CD4-positive, alpha-beta T cell (primary cell): ENCODE data around the gene SCAANT1. TPM values are rescaled to one million over a fixed set of nuclear protein-coding genes. Genes with fewer than 3 reads are reported as not detected.

Experiments used
- ATAC-seq: fragments of 200-7000 bp; cut with Tn5 transposase; one replicate; pipeline ENCODE4 v1.10.0; 2022; ENCODE audit warnings: mild to moderate bottlenecking; ENCODE audit not compliant: poor library complexity
- CTCF ChIA-PET: fragments of 350-600 bp; sonication (Branson Sonifier 250); formaldehyde crosslinking; loops from one replicate; lab custom pipeline; 2021; ENCODE audit warnings: antibody characterized with exemption, inconsistent platforms; lab: Charles Lee
- POLR2A ChIA-PET: fragments of 350-600 bp; sonication (Branson Sonifier 250); formaldehyde crosslinking; loops from one replicate; lab custom pipeline; 2021; ENCODE audit warnings: antibody characterized with exemption, inconsistent platforms; lab: Charles Lee
- DNase-seq, 14 experiments: peaks; one replicate each; pipeline ENCODE4 v3.0.0-alpha.2; 2013 to 2020; ENCODE audit warnings: mixed read lengths in 2 of 14
- H3K27ac ChIP-seq, 2 donors: one replicate each; pipeline versions ENCODE4 v1.5.1 to v1.7.0; 2013; ENCODE audit warnings: low read length in 2 of 2, low read depth in 1 of 2, mild to moderate bottlenecking in 1 of 2
- H3K27me3 ChIP-seq, 2 experiments: 1 replicate in 1 of 2; 2 replicates in 1 of 2; pipeline versions ENCODE4 v1.6.1 to v1.7.0; 2013; ENCODE audit warnings: low read length in 2 of 2, control low read depth in 1 of 2, mild to moderate bottlenecking in 1 of 2, moderate library complexity in 1 of 2; ENCODE audit not compliant: insufficient read depth in 2 of 2, control insufficient read depth in 1 of 2
- H3K36me3 ChIP-seq: one replicate; pipeline ENCODE4 v1.6.1; 2013; ENCODE audit warnings: low read length, control low read depth; ENCODE audit not compliant: insufficient read depth
- H3K4me1 ChIP-seq: one replicate; pipeline ENCODE4 v1.6.1; 2013; ENCODE audit warnings: low read length, control low read depth; ENCODE audit not compliant: insufficient read depth
- H3K4me3 ChIP-seq: one replicate; pipeline ENCODE4 v1.5.1; 2013; ENCODE audit warnings: mild to moderate bottlenecking, low read length, moderate library complexity
- H3K9me3 ChIP-seq, 2 experiments: 1 replicate in 1 of 2; 2 replicates in 1 of 2; pipeline versions ENCODE4 v1.6.1 to v1.7.0; 2013; ENCODE audit warnings: low read length in 2 of 2, mild to moderate bottlenecking in 2 of 2, control low read depth in 1 of 2, moderate library complexity in 1 of 2; ENCODE audit not compliant: control insufficient read depth in 1 of 2, insufficient read depth in 1 of 2
- H3K27ac Mint-ChIP-seq: one replicate; pipeline ENCODE4 v1.8.0; 2020; ENCODE audit warnings: mixed read lengths
- H3K27me3 Mint-ChIP-seq: one replicate; pipeline ENCODE4 v1.8.0; 2021; ENCODE audit warnings: mixed read lengths
- H3K36me3 Mint-ChIP-seq: one replicate; pipeline ENCODE4 v1.8.0; 2021; ENCODE audit warnings: low read depth, mixed read lengths
- H3K4me1 Mint-ChIP-seq: one replicate; pipeline ENCODE4 v1.8.0; 2021; ENCODE audit warnings: low read depth, mixed read lengths
- H3K4me3 Mint-ChIP-seq: one replicate; pipeline ENCODE4 v1.8.0; 2020; ENCODE audit warnings: mild to moderate bottlenecking, mixed read lengths
- H3K9me3 Mint-ChIP-seq: one replicate; pipeline ENCODE4 v1.8.0; 2020; ENCODE audit warnings: mixed read lengths
- intact Hi-C, 2 experiments: fragments of 100-400 bp; cut with DNase I in 1 of 2; cut with micrococcal nuclease in 1 of 2; formaldehyde crosslinking; loops; one replicate each; pipeline versions ENCODE4 v1.15.1 to v1.9.0; 2023 to 2025; cut with DNase I, micrococcal nuclease
- total RNA-seq, 174 experiments: library from RNA in 2 of 174; stranded (reverse) in 2 of 174; gene quantifications; one replicate each; pipeline ENCODE4 v1.2.3 and lab custom pipeline; 2021 to 2026
- TF ChIP-seq, protein P1 (sequence below): fragments of 200-600 bp; IDR thresholded peaks from one replicate; pipeline ENCODE4 v1.8.0; 2022; ENCODE audit warnings: antibody characterized with exemption, mild to moderate bottlenecking

The SCAANT1 gene
- total RNA-seq, 2 experiments from 2014 or later = 1.4 to 2.1 TPM

DNA sequence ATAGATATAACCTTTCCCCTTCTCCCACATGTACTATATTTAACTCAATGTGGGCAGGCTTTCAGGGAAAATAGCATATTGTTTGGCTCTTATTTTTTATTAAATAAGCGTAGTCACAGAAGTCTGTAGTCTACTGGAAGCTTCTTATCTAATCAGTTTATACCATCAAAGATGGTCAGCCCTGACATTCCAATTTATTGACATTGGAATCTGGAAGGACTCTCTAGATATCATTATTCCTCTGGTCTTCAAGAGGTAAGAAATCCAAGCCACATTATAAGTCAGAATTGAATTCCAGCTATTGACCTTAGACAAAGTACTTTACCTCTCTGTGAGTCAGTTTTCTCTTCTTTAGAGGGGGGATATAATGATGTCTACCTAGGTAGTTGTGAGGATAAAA lies 38.5 kb upstream of the SCAANT1 start:
- CTCF ChIA-PET = interaction anchor here (1.0 to 1.8 kb wide), 3 partner anchors 11 to 73 kb away, joined by 3 to 10 read pairs (median 4); no protein-coding TSS in a partner anchor
- no peak overlapping the region for H3K4me3 Mint-ChIP-seq
- H3K36me3 Mint-ChIP-seq = peaks cover 24% of the 10 kb centered on the region
- H3K27me3 ChIP-seq = no peaks in the 10 kb centered on the region
- H3K9me3 Mint-ChIP-seq = no peaks in the 10 kb centered on the region
- H3K27ac Mint-ChIP-seq = peak overlapping the region; percentile 66
- TF ChIP-seq, protein P1, sequence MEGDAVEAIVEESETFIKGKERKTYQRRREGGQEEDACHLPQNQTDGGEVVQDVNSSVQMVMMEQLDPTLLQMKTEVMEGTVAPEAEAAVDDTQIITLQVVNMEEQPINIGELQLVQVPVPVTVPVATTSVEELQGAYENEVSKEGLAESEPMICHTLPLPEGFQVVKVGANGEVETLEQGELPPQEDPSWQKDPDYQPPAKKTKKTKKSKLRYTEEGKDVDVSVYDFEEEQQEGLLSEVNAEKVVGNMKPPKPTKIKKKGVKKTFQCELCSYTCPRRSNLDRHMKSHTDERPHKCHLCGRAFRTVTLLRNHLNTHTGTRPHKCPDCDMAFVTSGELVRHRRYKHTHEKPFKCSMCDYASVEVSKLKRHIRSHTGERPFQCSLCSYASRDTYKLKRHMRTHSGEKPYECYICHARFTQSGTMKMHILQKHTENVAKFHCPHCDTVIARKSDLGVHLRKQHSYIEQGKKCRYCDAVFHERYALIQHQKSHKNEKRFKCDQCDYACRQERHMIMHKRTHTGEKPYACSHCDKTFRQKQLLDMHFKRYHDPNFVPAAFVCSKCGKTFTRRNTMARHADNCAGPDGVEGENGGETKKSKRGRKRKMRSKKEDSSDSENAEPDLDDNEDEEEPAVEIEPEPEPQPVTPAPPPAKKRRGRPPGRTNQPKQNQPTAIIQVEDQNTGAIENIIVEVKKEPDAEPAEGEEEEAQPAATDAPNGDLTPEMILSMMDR = no peak
- peaks cover 21% of the 10 kb centered on the region for H3K4me1 ChIP-seq
- H3K36me3 ChIP-seq = peaks cover 19% of the 10 kb centered on the region
- no peaks in the 10 kb centered on the region for H3K9me3 ChIP-seq
- intact Hi-C loops = no loop called here
- H3K27me3 Mint-ChIP-seq = no peaks in the 10 kb centered on the region
- H3K27ac ChIP-seq = peak overlapping the region in 1 of 2 donors; percentile 18
- H3K4me1 Mint-ChIP-seq = peaks cover 60% of the 10 kb centered on the region
- no peak overlapping the region for H3K4me3 ChIP-seq
- DNase-seq (no peak), ATAC-seq (no peak)
- POLR2A ChIA-PET = interaction anchor here (0.8 to 1.4 kb wide), 3 partner anchors 17 to 40 kb away, joined by 3 to 7 read pairs (median 3); no protein-coding TSS in a partner anchor

DNA sequence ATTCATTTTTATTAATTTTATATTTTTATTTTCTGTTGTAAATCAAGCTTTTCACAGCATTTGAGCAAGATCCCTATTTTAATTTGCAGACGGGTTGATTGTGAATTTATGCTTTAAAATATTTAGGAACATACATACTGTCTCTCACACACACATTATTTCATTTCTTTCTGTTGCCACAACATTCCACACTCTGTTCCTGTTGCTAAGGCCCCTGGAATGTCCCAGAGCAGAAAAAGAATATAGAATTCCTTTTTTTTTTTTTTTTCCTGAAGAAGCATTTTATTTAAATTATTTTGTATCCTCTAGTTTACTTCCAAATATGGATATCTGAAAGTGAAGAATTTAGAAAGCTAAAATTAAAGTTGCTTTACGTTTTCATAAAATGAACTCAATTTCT lies 36.8 kb upstream of the SCAANT1 start:
- POLR2A ChIA-PET = no interaction called here
- CTCF ChIA-PET = interaction anchor here (1.7 kb wide), 1 partner anchor 13 kb away, joined by 4 read pairs; no protein-coding TSS in a partner anchor

DNA sequence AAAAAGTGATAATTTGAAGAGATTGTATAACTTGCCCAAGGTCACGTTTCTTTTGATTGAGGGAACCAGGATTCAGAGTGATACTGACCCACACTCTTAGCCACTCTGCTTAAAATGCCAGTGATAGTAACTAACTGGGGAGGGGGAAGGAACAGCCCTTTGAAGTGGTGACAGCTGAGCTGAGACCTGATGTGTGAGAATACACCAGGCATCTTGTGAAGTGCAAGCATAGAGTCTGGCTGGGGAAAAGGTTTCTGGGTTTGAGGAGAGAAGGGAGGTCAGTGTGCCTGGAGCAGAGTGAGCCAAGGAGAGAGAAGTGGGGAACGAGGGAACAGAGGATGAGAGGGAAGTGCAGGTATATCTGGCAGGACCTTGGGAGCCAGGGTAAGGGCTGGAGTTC lies 35.4 kb upstream of the SCAANT1 start:
- H3K27me3 Mint-ChIP-seq = no peaks in the 10 kb centered on the region
- H3K36me3 ChIP-seq = peaks cover 7% of the 10 kb centered on the region
- peaks cover 80% of the 10 kb centered on the region for H3K4me1 Mint-ChIP-seq
- ATAC-seq = no peak
- H3K4me3 ChIP-seq = no peak overlapping the region
- TF ChIP-seq, protein P1 = no peak
- ChIA-PET CTCF (interaction anchor here (1.7 kb wide), 1 partner anchor 14 kb away, joined by 4 read pairs; no protein-coding TSS in a partner anchor), POLR2A (no interaction called here)
- peaks cover 18% of the 10 kb centered on the region for H3K36me3 Mint-ChIP-seq
- no peak for DNase-seq
- peaks cover 23% of the 10 kb centered on the region for H3K4me1 ChIP-seq
- H3K27ac ChIP-seq = no peak overlapping the region
- no peak overlapping the region for H3K4me3 Mint-ChIP-seq
- H3K27me3 ChIP-seq = no peaks in the 10 kb centered on the region
- intact Hi-C loops = no loop called here
- no peak overlapping the region for H3K27ac Mint-ChIP-seq
- H3K9me3 Mint-ChIP-seq = no peaks in the 10 kb centered on the region
- no peaks in the 10 kb centered on the region for H3K9me3 ChIP-seq

More for the DNA sequence above, 36.8 kb upstream of the SCAANT1 start:
- H3K36me3 Mint-ChIP-seq = peaks cover 17% of the 10 kb centered on the region
- H3K4me3 ChIP-seq = no peak overlapping the region
- H3K4me1 ChIP-seq = peaks cover 23% of the 10 kb centered on the region
- no peaks in the 10 kb centered on the region for H3K9me3 ChIP-seq
- H3K27me3 ChIP-seq = no peaks in the 10 kb centered on the region
- H3K4me1 Mint-ChIP-seq = peaks cover 66% of the 10 kb centered on the region
- H3K4me3 Mint-ChIP-seq = no peak overlapping the region
- no peaks in the 10 kb centered on the region for H3K27me3 Mint-ChIP-seq
- DNase-seq (no peak), ATAC-seq (no peak)
- H3K27ac Mint-ChIP-seq = no peak overlapping the region
- H3K36me3 ChIP-seq = peaks cover 11% of the 10 kb centered on the region
- no peaks in the 10 kb centered on the region for H3K9me3 Mint-ChIP-seq
- H3K27ac ChIP-seq = no peak overlapping the region
- intact Hi-C loops = no loop called here
- TF ChIP-seq, protein P1 = no peak
